K562 (cell line): ENCODE results near the gene TIMP2. TPM values are rescaled to one million over a fixed set of nuclear protein-coding genes. Genes with fewer than 3 reads are reported as not detected.

Source experiments
- ADNP ChIP-seq: fragments of 200-800 bp; sonication (Bioruptor generic); IDR thresholded peaks from 2 replicates; pipeline ENCODE4 v1.6.1; 2016; ENCODE audit warnings: missing genetic modification characterization, missing compliant biosample characterization
- BACH1 ChIP-seq: fragments of 200-800 bp; sonication (Bioruptor generic); IDR thresholded peaks from 2 replicates; pipeline ENCODE4 v1.6.1; 2016; ENCODE audit warnings: missing genetic modification characterization, missing compliant biosample characterization
- BCLAF1 ChIP-seq, 2 experiments: fragments of 450-650 bp in 1 of 2; IDR thresholded peaks; 2 replicates each; pipeline ENCODE4 v1.6.1; 2011 to 2017; ENCODE audit warnings: low read depth in 2 of 2, antibody characterized with exemption in 1 of 2, borderline replicate concordance in 1 of 2, low read length in 1 of 2, mild to moderate bottlenecking in 1 of 2, mixed read lengths in 1 of 2; ENCODE audit not compliant: control insufficient read depth in 1 of 2
- CBX8 ChIP-seq: fragments of 200-600 bp; sonication (generic); IDR thresholded peaks from 2 replicates; pipeline ENCODE4 v1.6.1; 2012; ENCODE audit warnings: borderline replicate concordance, mixed run types, low read depth, mild to moderate bottlenecking, moderate library complexity, mixed read lengths, low read length, control low read depth, inconsistent platforms; ENCODE audit not compliant: poor library complexity, severe bottlenecking; ENCODE audit errors: extremely low read depth
- CHAMP1 ChIP-seq: fragments of 450-650 bp; IDR thresholded peaks from 2 replicates; pipeline ENCODE4 v1.6.1; 2016; ENCODE audit warnings: mild to moderate bottlenecking
- ESRRA ChIP-seq: fragments of 450-650 bp; IDR thresholded peaks from 2 replicates; pipeline ENCODE4 v1.6.1; 2014; ENCODE audit warnings: low read depth, mild to moderate bottlenecking, moderate library complexity, borderline replicate concordance
- HDAC3 ChIP-seq: fragments of 450-650 bp; IDR thresholded peaks from 2 replicates; pipeline ENCODE4 v1.6.1; 2018; ENCODE audit warnings: borderline replicate concordance, mild to moderate bottlenecking, moderate library complexity; ENCODE audit not compliant: partially characterized antibody
- HMBOX1 ChIP-seq: sonication (generic); IDR thresholded peaks from 2 replicates; pipeline ENCODE4 v1.6.1; 2016
- HSF4 ChIP-seq: fragments of 250-450 bp; sonication (Bioruptor Pico); IDR thresholded peaks from 2 replicates; pipeline ENCODE4 v2.1.2; 2022; ENCODE audit warnings: mild to moderate bottlenecking, moderate library complexity, borderline replicate concordance
- MCM2 ChIP-seq: fragments of 450-650 bp; IDR thresholded peaks from 2 replicates; pipeline ENCODE4 v1.6.1; 2017; ENCODE audit warnings: low read depth, mild to moderate bottlenecking
- NFIX ChIP-seq: fragments of 250-450 bp; sonication (Bioruptor Pico); IDR thresholded peaks from 2 replicates; pipeline ENCODE4 v1.4.0; 2020; ENCODE audit warnings: low read depth, mild to moderate bottlenecking, moderate library complexity
- PTRF ChIP-seq: fragments of 450-650 bp; IDR thresholded peaks from 2 replicates; pipeline ENCODE4 v1.6.1; 2016; ENCODE audit warnings: mild to moderate bottlenecking, missing genetic modification characterization, missing compliant biosample characterization
- RFX5 ChIP-seq: IDR thresholded peaks from 2 replicates; pipeline ENCODE4 v1.6.1; 2011; ENCODE audit warnings: low read depth, mild to moderate bottlenecking, improper control_type of control experiment, low read length
- SMC3 ChIP-seq: conservative IDR thresholded peaks from 2 replicates; pipeline ENCODE4 v1.6.1; 2011; ENCODE audit warnings: low read depth, low read length, improper control_type of control experiment; ENCODE audit not compliant: insufficient read depth
- TAF7 ChIP-seq: fragments of 450-650 bp; IDR thresholded peaks from 2 replicates; pipeline ENCODE4 v1.6.1; 2016; ENCODE audit warnings: missing genetic modification characterization, missing compliant biosample characterization
- USF2 ChIP-seq: sonication (generic); formaldehyde crosslinking; IDR thresholded peaks from 2 replicates; pipeline ENCODE4 v1.5.0; 2020; ENCODE audit warnings: missing genetic modification reagents
- ZBTB12 ChIP-seq: fragments of 250-450 bp; sonication (Bioruptor Pico); IDR thresholded peaks from 2 replicates; pipeline ENCODE4 v1.4.0; 2020
- ZNF347 ChIP-seq: fragments of 450-650 bp; formaldehyde crosslinking; IDR thresholded peaks from 2 replicates; pipeline ENCODE4 v1.4.0; 2020; ENCODE audit warnings: low read depth, mild to moderate bottlenecking, moderate library complexity
- polyA plus RNA-seq, 8 experiments: library from polyadenylated mRNA; depleted of rRNA in 4 of 8; stranded (reverse) in 5 of 8; unstranded in 3 of 8; fragments of >200 nt; fragmentation: Nextera tagmentation in 2 of 8; fragmentation: Illumina TruSeq in 1 of 8; extraction: Ambion mirVana in 2 of 8; extraction: Trizol in 1 of 8; gene quantifications; 2 replicates each; pipeline versions ENCODE4 v1.2.1 to v1.2.3, GENCODE V29; 2011 to 2014; ENCODE audit warnings: inconsistent platforms in 1 of 8, missing spikeins in 1 of 8
- total RNA-seq, 7 experiments: library from RNA; depleted of rRNA in 6 of 7; stranded (reverse); fragments of >200 nt in 6 of 7; fragmentation: Illumina TruSeq in 2 of 7; extraction: Trizol in 2 of 7; gene quantifications; 2 replicates each; pipeline versions ENCODE4 v1.2.1 to v1.2.3, GENCODE V29; 2011 to 2021; ENCODE audit warnings: low replicate concordance in 1 of 7

The TIMP2 gene
- total and polyA plus RNA-seq, 9 of the 15 experiments (the other 6 are each of a cell fraction or from before 2014, with no cell fraction given), result 0.55 TPM; not detected in 8

- TF ChIP-seq SMC3 (no peak), CBX8 (no peak), NFIX (CRISPR knock-in tag) (no peak), PTRF (tag) (no peak), ADNP (tag) (no peak), HDAC3 (no peak), USF2 (peak; percentile 81), ZBTB12 (peak; percentile 95), CHAMP1 (no peak), ESRRA (peak; percentile 81), BACH1 (tag) (no peak), RFX5 (peak; percentile 24; the same call in 1 of the 2 replicates), MCM2 (no peak), HSF4 (CRISPR knock-in tag) (no peak), ZNF347 (CRISPR knock-in tag) (no peak), BCLAF1 (IDR thresholded peaks at IDR 0.05; ENCODE audit: borderline replicate concordance in 1 of 2, control insufficient read depth in 1 of 2, low read depth in 2 of 2, low read length in 1 of 2) (no peak), HMBOX1 (no peak), TAF7 (tag) (peak; percentile 81)
These were observed 84.2 kb downstream of the TIMP2 start, which contains the start of gene USP36 (continued) for GRCh38 chr17:78840780-78841611.
